ENCODE measurements around the gene SPAG16.
A peak's percentile ranks its signal among the peaks of the same experiment; 100 is the strongest.
"Not testable (repeated sequence)": the region's sequence is repeated elsewhere in the genome, so short reads cannot be mapped to it uniquely, and the experiment has no call there.

SPAG16 gene

DNA sequence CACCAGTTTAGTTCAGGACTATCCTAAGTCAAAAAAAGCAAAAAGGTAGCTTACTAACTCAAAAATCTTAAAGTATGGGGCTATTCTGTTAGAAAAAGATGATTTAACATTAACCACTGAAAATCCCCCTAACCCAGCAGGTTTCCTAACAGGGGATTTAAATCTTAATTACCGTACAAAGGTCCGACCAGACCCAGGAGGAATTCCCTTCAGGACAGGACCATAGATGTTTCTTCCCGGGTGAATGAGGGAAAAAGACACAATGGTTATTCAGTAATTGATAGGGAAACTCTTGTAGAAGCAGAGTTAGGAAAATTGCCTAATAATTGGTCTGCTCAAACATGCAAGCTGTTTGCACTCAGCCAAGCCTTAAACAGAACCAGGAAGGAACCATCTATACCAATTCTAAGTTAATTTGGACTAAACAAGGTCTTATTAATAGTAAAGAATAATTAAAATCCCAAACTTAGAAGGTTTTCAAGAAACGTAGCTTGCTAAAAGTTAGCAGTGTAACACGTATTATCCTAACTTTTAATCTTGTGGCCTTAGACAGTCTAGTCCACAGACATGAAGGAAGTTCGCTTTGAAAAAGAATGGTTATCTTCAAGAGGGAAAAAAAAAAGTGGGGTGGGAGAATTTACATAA is 124.3 kb downstream of the SPAG16 start:
- DNase-seq = not testable (repeated sequence)

GRCh38 chr2:213410687-213411086 is 126.4 kb downstream of the SPAG16 start:
- not testable (repeated sequence) for DNase-seq

GRCh38 chr2:213411582-213412289 is 127.5 kb downstream of the SPAG16 start:
- DNase-seq = no peak

DNA sequence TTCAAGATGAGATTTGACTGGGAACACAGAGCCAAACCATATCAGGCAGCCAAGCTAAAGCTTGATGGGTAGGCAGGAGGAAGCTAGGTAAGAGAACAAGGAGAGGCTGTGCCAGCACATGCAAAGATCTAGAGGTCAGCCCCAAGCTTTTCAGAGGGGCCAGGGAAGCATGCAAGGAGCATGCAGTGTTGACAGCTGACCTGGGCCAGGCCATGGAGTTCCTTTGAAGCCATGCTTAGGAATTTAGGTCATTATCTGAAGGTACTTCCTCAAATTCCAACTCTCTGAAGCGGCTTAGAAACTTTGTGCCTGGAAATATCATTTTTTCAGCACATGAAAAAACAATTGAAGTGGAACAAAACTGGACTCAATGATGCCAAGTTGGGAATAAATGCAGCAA is 130.8 kb downstream of the SPAG16 start:
- no peak for DNase-seq

DNA sequence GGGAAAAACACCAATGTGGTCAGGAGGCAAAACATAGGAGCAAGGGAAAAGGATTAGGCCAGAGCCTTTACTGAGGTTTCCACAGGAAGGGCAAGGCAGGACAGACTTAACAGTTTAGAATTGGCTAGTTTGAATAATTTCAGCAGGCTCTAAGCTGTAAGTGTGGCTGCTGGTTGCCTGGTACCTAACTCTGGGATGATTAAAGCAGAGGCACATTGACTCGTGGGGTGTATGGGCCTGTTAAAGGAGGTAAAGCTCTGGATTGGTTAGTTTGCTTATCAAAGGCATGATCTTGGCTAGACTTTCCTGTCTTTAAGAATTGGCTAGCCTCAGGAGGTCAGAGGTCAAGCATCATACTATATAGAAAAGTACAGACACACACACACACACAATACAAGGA is 132.6 kb downstream of the SPAG16 start:
- no peak for DNase-seq

DNA sequence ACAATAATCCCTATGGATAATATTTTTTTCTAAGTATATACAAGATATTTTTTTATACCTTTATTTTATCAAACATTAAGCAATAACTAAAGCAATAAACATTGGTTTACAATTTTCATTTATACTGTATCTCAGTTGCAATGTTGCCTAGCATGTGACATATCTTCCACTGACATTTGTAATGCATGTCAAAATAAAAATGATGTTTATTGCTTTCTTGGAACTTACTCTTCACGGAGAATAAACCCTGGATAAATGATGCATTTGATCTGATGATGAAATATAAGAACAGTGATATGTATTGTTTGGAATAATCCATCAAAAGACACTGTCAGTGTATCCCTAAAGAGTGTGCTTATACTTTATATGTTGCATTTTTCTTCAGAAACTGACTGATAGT is 135.7 kb downstream of the SPAG16 start:
- DNase-seq = no peak

- no peak for DNase-seq
Measured at GRCh38 chr2:213420828-213421385, 136.6 kb downstream of the SPAG16 start.

DNA sequence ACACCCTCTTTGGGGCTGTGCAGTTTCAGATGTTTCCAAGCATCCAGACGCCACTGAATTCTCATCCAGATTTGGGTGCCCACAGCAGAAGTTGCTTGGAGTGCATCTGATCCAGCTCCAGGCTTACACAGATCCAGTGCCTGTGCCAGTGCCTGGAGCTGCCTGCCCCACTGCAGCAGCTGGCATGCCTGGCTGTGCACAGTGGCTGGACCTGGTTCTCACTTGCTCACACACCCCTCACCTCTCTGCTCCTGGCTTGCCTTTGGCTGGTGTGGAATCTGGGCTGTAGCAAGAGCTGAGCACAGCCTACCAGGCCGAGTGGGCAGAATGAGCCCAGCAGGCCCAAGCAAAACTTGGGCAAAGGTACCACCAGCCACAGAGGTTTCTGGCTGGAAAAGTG is 137.9 kb downstream of the SPAG16 start:
- no peak for DNase-seq

GRCh38 chr2:213425618-213426017 is 141.4 kb downstream of the SPAG16 start:
- DNase-seq = no peak

DNA sequence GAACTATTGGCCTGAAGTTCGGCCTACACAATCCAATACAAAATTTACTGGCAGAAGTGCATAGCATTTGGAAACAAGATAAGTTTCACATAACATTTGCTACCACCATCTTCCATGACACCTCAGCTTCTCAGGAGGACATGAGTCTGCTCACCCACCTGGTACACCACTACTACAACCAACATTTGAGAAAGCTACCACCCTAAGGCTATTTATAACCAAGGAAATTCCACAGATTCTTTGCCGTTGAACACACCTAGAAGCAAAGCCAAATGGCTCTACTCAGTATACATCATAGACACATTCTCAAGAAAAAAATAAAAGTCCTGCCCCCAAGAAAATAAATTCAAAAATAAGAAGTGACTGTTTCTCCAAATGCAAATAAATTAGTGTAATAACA is 145.3 kb downstream of the SPAG16 start:
- DNase-seq = no peak

DNA sequence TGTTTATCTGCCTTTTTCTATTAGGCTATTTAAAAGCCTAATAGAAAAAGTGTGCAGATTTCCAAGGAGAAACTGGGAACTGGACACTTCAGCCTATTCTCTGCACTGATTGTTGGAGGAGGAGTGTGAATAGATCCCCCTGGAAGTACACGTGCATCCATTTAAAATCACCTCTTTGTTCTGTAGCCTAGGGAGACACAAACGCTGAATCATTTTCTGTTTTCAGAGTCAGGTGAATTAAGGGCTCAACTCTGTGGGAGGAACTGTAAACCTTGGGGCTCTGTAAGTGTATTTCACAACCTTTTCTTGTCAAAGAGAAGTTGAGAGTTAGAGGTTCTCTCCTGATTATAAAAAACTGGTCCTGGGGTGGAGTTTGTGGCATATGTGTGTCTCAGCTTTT is 159.7 kb downstream of the SPAG16 start:
- DNase-seq = no peak

DNA sequence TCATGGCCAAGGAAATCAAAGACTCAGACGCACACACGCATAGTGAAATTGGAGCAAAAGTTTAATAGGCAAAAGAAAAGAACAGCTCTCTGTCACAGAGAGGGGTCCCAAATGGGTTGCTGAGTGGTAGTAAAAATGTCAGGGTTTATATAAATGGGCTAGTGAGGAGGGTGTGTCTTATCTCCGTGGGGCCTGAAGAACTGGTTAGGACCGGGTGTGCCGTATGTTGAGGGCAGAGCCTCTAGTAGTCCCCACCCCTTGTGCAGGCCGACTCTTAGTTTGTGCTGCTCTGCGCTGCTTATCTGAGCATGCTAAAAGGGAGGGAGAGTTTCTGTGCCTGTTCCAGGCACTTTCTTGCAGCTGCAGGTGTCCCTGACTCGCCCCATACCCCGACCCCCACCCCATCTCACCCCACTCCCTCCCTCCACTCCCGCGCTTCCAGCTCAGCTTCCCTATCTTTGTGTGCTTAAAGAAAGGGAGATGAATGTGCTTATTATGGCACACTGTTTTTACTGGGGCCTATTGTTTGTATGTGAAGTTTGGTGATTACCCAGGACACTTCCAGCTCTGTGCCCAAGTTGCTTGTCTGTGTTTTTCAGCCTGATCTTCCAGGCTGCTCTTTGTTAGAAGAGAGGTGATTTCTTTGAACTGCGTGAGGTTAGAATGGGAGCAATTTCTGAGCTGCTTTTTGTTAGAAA is 167.4 kb downstream of the SPAG16 start:
- DNase-seq = peak; percentile 8

GRCh38 chr2:213455316-213456008 is 171.2 kb downstream of the SPAG16 start:
- DNase-seq = no peak

- no peak for DNase-seq
Measured at GRCh38 chr2:213475433-213475832, 191.2 kb downstream of the SPAG16 start.

- DNase-seq = no peak
Measured at GRCh38 chr2:213476641-213477040, 192.4 kb downstream of the SPAG16 start.

- DNase-seq = no peak
Measured at GRCh38 chr2:213490087-213490486, 205.8 kb downstream of the SPAG16 start.

DNA sequence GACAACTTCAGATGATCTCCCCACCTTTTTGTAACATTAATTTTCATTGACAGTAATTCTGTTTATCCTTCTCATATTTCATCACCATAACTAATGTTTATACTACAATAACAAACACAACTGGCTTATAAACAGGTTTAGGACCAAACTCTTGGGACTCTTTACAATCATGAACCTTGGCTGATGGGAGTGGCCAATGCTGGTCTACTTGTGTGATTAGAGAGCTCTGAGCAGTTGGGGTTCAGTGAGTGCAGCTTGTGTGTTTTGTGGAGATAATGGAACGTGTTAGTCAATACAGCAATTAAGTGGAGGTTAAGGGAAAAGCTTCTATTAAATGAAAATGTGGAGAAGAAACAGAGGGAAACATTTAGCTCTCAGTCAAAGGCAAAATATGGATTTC is 207.1 kb downstream of the SPAG16 start:
- DNase-seq = no peak

DNA sequence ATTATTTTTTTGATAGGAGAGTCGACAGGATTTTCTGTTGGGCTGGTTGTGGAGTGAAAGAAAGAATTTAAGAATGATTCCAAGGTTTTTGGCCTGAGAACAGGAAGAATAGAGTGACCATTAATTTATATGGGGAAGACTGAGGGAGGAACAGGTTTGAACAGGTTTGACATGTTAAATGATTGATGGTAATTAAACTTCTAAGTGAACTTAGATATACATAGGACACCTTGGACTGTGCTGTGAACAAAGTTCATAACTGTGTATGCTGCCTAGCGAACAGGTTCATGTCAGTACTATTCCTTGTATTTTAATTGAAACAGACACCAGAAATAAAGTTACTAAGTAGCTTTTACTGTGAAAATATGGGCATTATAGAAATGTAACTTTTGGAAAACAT is 212.0 kb downstream of the SPAG16 start:
- DNase-seq = no peak

DNA sequence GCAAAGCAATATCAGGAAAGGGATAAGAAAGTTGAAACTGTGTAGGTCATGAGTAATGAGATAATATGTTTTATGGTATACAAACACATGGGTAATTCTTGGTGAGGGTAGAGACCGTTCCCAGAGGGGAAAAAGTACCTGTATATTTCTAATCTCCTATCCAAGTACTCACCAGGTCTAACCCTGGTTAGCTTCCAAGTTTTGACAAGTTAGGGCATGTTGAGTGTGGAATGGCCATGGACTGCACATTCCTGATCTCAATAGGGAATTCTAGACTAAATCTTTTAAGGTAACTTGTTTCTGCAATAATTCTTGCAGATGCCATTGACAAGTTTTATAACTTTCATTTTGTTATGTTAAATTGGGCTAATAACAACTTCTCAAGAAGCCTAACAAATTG is 216.6 kb downstream of the SPAG16 start:
- no peak for DNase-seq

GRCh38 chr2:213524164-213524563 is 239.9 kb downstream of the SPAG16 start:
- no peak for DNase-seq

DNA sequence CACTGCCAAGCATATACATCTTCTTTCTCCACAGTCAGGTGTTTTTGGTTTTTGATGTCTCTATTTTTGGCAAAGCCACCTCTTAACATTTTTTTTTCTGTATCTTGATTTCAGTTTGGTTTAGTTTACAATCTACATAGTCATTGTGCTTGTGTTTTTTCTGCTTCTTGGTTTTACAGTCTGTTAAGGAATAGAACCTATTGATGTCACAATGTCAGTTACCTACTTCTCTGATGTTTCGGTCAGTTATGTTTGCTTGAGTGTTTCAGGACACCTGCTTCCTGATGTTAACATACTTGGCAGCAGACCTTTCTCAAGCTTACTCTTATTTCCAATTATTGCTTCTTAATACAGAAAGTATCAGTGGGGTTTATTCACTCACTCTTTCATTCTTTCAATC is 253.3 kb downstream of the SPAG16 start:
- DNase-seq = no peak

DNA sequence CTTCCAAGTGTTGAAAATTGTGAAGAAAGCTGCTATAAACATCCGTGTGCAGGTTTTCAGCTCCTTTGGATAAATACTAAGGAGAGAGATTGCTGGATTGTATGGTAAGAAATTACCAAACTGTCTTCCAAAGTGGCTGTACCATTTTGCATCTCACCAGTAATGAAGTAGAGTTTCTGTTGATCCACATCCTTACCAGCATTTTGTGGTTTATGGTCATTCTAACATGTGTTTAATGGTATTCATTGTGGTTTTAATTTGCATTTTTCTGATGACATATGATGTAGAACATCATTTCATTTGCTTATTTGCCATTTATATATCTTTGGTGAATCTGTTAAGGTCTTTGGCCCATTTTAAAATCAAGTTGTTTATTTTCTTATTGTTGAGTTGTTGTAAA is 260.7 kb downstream of the SPAG16 start:
- DNase-seq = no peak

GRCh38 chr2:213545481-213545880 is 261.2 kb downstream of the SPAG16 start:
- DNase-seq = no peak
